NT2/D1 (cell line): Measurements from ENCODE around the gene RTN4RL2.

ENCODE experiments used
- SUZ12 ChIP-seq: IDR thresholded peaks from 2 replicates; pipeline ENCODE4 v1.6.1; 2011; ENCODE audit not compliant: insufficient read length, insufficient read depth; ENCODE audit errors: extremely low read depth
- YY1 ChIP-seq: IDR thresholded peaks from 2 replicates; pipeline ENCODE4 v1.6.1; 2011; ENCODE audit not compliant: insufficient read length, insufficient read depth

GRCh38 chr11:57458410-57459163 is 1.7 kb upstream of the RTN4RL2 start:
- TF ChIP-seq YY1 = no peak
- no peak for TF ChIP-seq SUZ12
